Activated CD8-positive, alpha-beta T cell treated with anti-CD3 and anti-CD28 coated beads, Interleukin-2, amount 10 ng/mL, durations not matched to agents 7 days and 5 days (primary cell): Measurements from ENCODE around the gene OR14A16. TPM values are rescaled to one million over a fixed set of nuclear protein-coding genes. Genes with fewer than 3 reads are reported as not detected.

Source experiments
- total RNA-seq, 2 experiments: library from RNA; stranded (reverse); gene quantifications; one replicate each; pipeline ENCODE4 v1.2.3, GENCODE V29; 2021

OR14A16 gene
- total RNA-seq, 2 experiments from 2014 or later = not detected

Other genes starting within 250 kb of the OR14A16 start
- not detected for gene OR2G2, start 235.8 kb downstream of the OR14A16 start, total RNA-seq
- not detected for gene OR2G3, start 218.5 kb downstream of the OR14A16 start, total RNA-seq
- gene OR13G1, start 144.4 kb downstream of the OR14A16 start, total RNA-seq = not detected
- gene OR6F1, start 107.5 kb downstream of the OR14A16 start, total RNA-seq = not detected
- gene OR14K1, start 85.5 kb downstream of the OR14A16 start, total RNA-seq = not detected
- gene OR14A2, start 76.0 kb downstream of the OR14A16 start, total RNA-seq = not detected
- not detected for gene OR1C1, start 63.6 kb downstream of the OR14A16 start, total RNA-seq
- gene OR11L1, start 17.8 kb upstream of the OR14A16 start, total RNA-seq = not detected
- under 1 TPM; 0.21 to 0.74 TPM for gene TRIM58, start 33.1 kb upstream of the OR14A16 start, total RNA-seq
- gene OR2W3, start 71.5 kb upstream of the OR14A16 start, total RNA-seq = not detected
- not detected for gene OR2T8, start 96.1 kb upstream of the OR14A16 start, total RNA-seq
- gene OR2AJ1, start 100.8 kb upstream of the OR14A16 start, total RNA-seq = not detected
- gene OR2L8, start 124.7 kb upstream of the OR14A16 start, total RNA-seq = under 1 TPM in 1 of 2 experiments, not detected in 1; 0.29 TPM
- gene OR2AK2, start 141.1 kb upstream of the OR14A16 start, total RNA-seq = not detected
- gene OR2L5, start 189.5 kb upstream of the OR14A16 start, total RNA-seq = not detected
- not detected for gene OR2L2, start 206.0 kb upstream of the OR14A16 start, total RNA-seq
- gene OR2L3, start 222.7 kb upstream of the OR14A16 start, total RNA-seq = not detected